Endothelial cell of umbilical vein (primary cell): Measurements from ENCODE around the gene POR. TPM values are rescaled to one million over a fixed set of nuclear protein-coding genes. Genes with fewer than 3 reads are reported as not detected.

Experiments used
- BruUV-seq: library from RNA; stranded (reverse); fragments of 400-500 nt; replicated peaks from 2 replicates; lab custom pipeline; 2021; lab: Mats Ljungman, UMichigan
- CTCF ChIA-PET: fragments of 300-600, 350-600 bp; sonication (Branson Sonifier 250); formaldehyde crosslinking; loops from one replicate; lab custom pipeline; 2021; ENCODE audit warnings: antibody characterized with exemption, inconsistent platforms; lab: Charles Lee
- POLR2A ChIA-PET: fragments of 300-600, 350-600 bp; sonication (Branson Sonifier 250); formaldehyde crosslinking; loops from one replicate; lab custom pipeline; 2021; ENCODE audit warnings: antibody characterized with exemption, inconsistent platforms; lab: Charles Lee
- DNase-seq: peaks from one replicate; pipeline ENCODE4 v3.0.0-alpha.2; 2011; ENCODE audit warnings: low read depth, low spot score
- FAIRE-seq: peaks from 2 replicates; lab custom pipeline; 2011; peaks lifted over from hg19 to GRCh38; lab: Jason Lieb, UNC
- H2AFZ ChIP-seq: 2 replicates; pipeline ENCODE4 v1.6.0; 2012; ENCODE audit warnings: low read depth, low read length, control low read depth, inconsistent platforms
- H3K27ac ChIP-seq: 2 replicates; pipeline ENCODE4 v1.5.1; 2011; ENCODE audit warnings: low read depth, mild to moderate bottlenecking, control low read depth, low read length, moderate library complexity; ENCODE audit not compliant: insufficient read depth
- H3K27me3 ChIP-seq, 2 experiments: 2 replicates each; pipeline versions ENCODE4 v1.6.0 to v1.6.1; 2011; ENCODE audit warnings: low read length in 2 of 2, mixed read lengths in 1 of 2; ENCODE audit not compliant: control insufficient read depth in 2 of 2, insufficient read depth in 2 of 2
- H3K36me3 ChIP-seq, 2 experiments: 2 replicates in 1 of 2; 3 replicates in 1 of 2; pipeline ENCODE4 v1.5.1; 2011; ENCODE audit warnings: low read length in 2 of 2, mild to moderate bottlenecking in 1 of 2, moderate library complexity in 1 of 2; ENCODE audit not compliant: control insufficient read depth in 2 of 2, insufficient read depth in 2 of 2; ENCODE audit errors: extremely low read depth in 1 of 2
- H3K4me1 ChIP-seq: 3 replicates; pipeline ENCODE4 v1.5.1; 2011; ENCODE audit warnings: mild to moderate bottlenecking, low read length; ENCODE audit not compliant: control insufficient read depth, insufficient read depth; ENCODE audit errors: extremely low read depth
- H3K4me2 ChIP-seq: 2 replicates; pipeline ENCODE4 v1.6.1; 2011; ENCODE audit warnings: low read length, control low read depth, mixed read lengths; ENCODE audit not compliant: insufficient read depth
- H3K4me3 ChIP-seq, 3 experiments: fragments of 200-600 bp in 1 of 3; sonication (generic), shearing (Covaris generic) in 1 of 3; replicated peaks in 1 of 3; 2 replicates each; pipeline ENCODE4 v1.5.1; 2011 to 2016; ENCODE audit warnings: control low read depth in 3 of 3, low read length in 3 of 3, mild to moderate bottlenecking in 2 of 3, inconsistent platforms in 1 of 3, low read depth in 1 of 3, moderate library complexity in 1 of 3; ENCODE audit not compliant: insufficient read depth in 1 of 3
- H3K79me2 ChIP-seq: 2 replicates; pipeline ENCODE4 v1.6.0; 2012; ENCODE audit warnings: low read length, inconsistent platforms; ENCODE audit not compliant: control insufficient read depth, insufficient read depth
- H3K9ac ChIP-seq: replicated peaks from 2 replicates; pipeline ENCODE3; 2011; ENCODE audit warnings: low read length, control low read depth; ENCODE audit not compliant: insufficient read depth; ENCODE audit errors: extremely low read depth
- H3K9me1 ChIP-seq: replicated peaks from 3 replicates; pipeline ENCODE4 v1.6.0; 2011; ENCODE audit warnings: mild to moderate bottlenecking, low read length; ENCODE audit not compliant: control insufficient read depth, insufficient read depth; ENCODE audit errors: extremely low read depth
- H3K9me3 ChIP-seq: replicated peaks from 2 replicates; pipeline ENCODE4 v1.5.1; 2012; ENCODE audit warnings: low read length, inconsistent platforms; ENCODE audit not compliant: control insufficient read depth, insufficient read depth
- H4K20me1 ChIP-seq: replicated peaks from 2 replicates; pipeline ENCODE3; 2011; ENCODE audit warnings: mild to moderate bottlenecking, low read length; ENCODE audit not compliant: control insufficient read depth, insufficient read depth; ENCODE audit errors: extremely low read depth
- CTCF ChIP-seq, 2 donors: IDR thresholded peaks; 1 replicate in 1 of 2; 2 replicates in 1 of 2; pipeline ENCODE4 v1.5.1; 2011; ENCODE audit warnings: low read length in 2 of 2, mild to moderate bottlenecking in 2 of 2, moderate library complexity in 2 of 2, control low read depth in 1 of 2, inconsistent platforms in 1 of 2, low read depth in 1 of 2; ENCODE audit not compliant: insufficient read depth in 1 of 2; ENCODE audit errors: extremely low read depth in 1 of 2
- EZH2 ChIP-seq: IDR thresholded peaks from 2 replicates; pipeline ENCODE4 v1.6.1; 2012; ENCODE audit warnings: borderline replicate concordance, low read depth, mild to moderate bottlenecking, moderate library complexity, low read length, inconsistent platforms; ENCODE audit not compliant: severe bottlenecking
- GATA2 ChIP-seq: IDR thresholded peaks from 2 replicates; pipeline ENCODE4 v1.7.0; 2011; ENCODE audit warnings: low read depth, mild to moderate bottlenecking, moderate library complexity, mixed read lengths, low read length; ENCODE audit not compliant: insufficient read length, insufficient read depth
- JUN ChIP-seq: IDR thresholded peaks from 2 replicates; pipeline ENCODE4 v1.6.1; 2011; ENCODE audit warnings: borderline replicate concordance, low read depth; ENCODE audit not compliant: insufficient read length, insufficient read depth
- MAX ChIP-seq: IDR thresholded peaks from 2 replicates; pipeline ENCODE4 v1.6.1; 2011; ENCODE audit not compliant: insufficient read depth, insufficient read length
- MYC ChIP-seq: IDR thresholded peaks from one replicate; pipeline ENCODE4 v1.6.1; 2011; ENCODE audit warnings: mild to moderate bottlenecking, low read depth, low read length
- POLR2A ChIP-seq: IDR thresholded peaks from 2 replicates; pipeline ENCODE4 v1.6.1; 2012; ENCODE audit warnings: low read depth, mild to moderate bottlenecking, control low read depth, low read length
- POLR2AphosphoS5 ChIP-seq: IDR thresholded peaks from 2 replicates; pipeline ENCODE4 v1.6.1; 2012; ENCODE audit warnings: low read depth, mild to moderate bottlenecking, control low read depth, low read length, moderate library complexity; ENCODE audit not compliant: insufficient read depth
- dilution Hi-C: fragments of 300-500 bp; cut with MboI; formaldehyde crosslinking; loops from one replicate; pipeline ENCODE4 v1.15.0; 2019; ENCODE audit warnings: low sequenced_read_pairs; ENCODE audit not compliant: extremely low pct_ligation_motif_present
- intact Hi-C: fragments of 100-400 bp; cut with micrococcal nuclease; formaldehyde crosslinking; loops from one replicate; pipeline ENCODE4 v1.10.0; 2022
- polyA plus RNA-seq, 4 experiments: library from polyadenylated mRNA; depleted of rRNA in 3 of 4; stranded (reverse) in 3 of 4; unstranded in 1 of 4; fragments of >200 nt; gene quantifications; 2 replicates each; pipeline versions ENCODE4 v1.2.1 to v1.2.3, GENCODE V29; 2011 to 2012; ENCODE audit warnings: missing spikeins in 1 of 4
- total RNA-seq: library from RNA; stranded (reverse); gene quantifications from 2 replicates; pipeline ENCODE4 v1.2.3, GENCODE V29; 2021

The POR gene
- total and polyA plus RNA-seq, 2 donors (not counting 3 experiments of a cell fraction or from before 2014, with no cell fraction given): 59.5 to 73.6 TPM

GRCh38 chr7:75988568-75989499, 73.9 kb downstream of the POR start:
- CTCF ChIA-PET: interaction anchor here (1.3 kb wide), 1 partner anchor 122 kb away, joined by 4 read pairs; no protein-coding TSS in a partner anchor
- Histone ChIP-seq H3K4me1 (no peaks in the 10 kb centered on the region), H2AFZ (no peak overlapping the region), H3K36me3 (peaks cover 4 to 43% of the 10 kb centered on the region in 2 experiments), H4K20me1 (no peaks in the 10 kb centered on the region), H3K9me3 (no peaks in the 10 kb centered on the region), H3K4me3 (no peak overlapping the region), H3K27me3 (no peaks in the 10 kb centered on the region), H3K4me2 (no peak overlapping the region), H3K79me2 (no peaks in the 10 kb centered on the region), H3K9me1 (no peaks in the 10 kb centered on the region), H3K27ac (no peak overlapping the region), H3K9ac (no peak overlapping the region)
- intact Hi-C loops: no loop called here
- TF ChIP-seq CTCF (IDR thresholded peaks at IDR 0.05; ENCODE audit: extremely low read depth in 1 of 2, insufficient read depth in 1 of 2, low read depth in 1 of 2, low read length in 2 of 2): no peak
- no peak for TF ChIP-seq POLR2A
- TF ChIP-seq POLR2AphosphoS5: no peak
- no peak for TF ChIP-seq MAX
- no peak for TF ChIP-seq JUN
- TF ChIP-seq MYC: no peak
- TF ChIP-seq EZH2: no peak
- no peak for TF ChIP-seq GATA2
- dilution Hi-C loops: no loop called here
- POLR2A ChIA-PET: interaction anchor here (0.6 to 0.7 kb wide), 2 partner anchors 24 to 35 kb away, joined by 3 to 9 read pairs; no protein-coding TSS in a partner anchor
- DNase-seq (peak; percentile 14), FAIRE-seq (no peak)
- no TSS peak for BruUV-seq
